ENCODE results near the gene HSD17B13.

HSD17B13 gene

GRCh38 chr4:87268411-87268810 lies 54.3 kb downstream of the HSD17B13 start:
- DNase-seq (ENCODE audit: low read depth in 4 of 4, low spot score in 1 of 4): no peak

GRCh38 chr4:87266986-87267385 lies 55.7 kb downstream of the HSD17B13 start:
- no peak for DNase-seq (ENCODE audit: low read depth in 4 of 4, low spot score in 1 of 4)

- DNase-seq (ENCODE audit: low read depth in 4 of 4, low spot score in 1 of 4): no peak
These were observed 59.8 kb downstream of the HSD17B13 start for GRCh38 chr4:87262886-87263285.

- DNase-seq (ENCODE audit: low read depth in 4 of 4, low spot score in 1 of 4): no peak
These were observed 62.2 kb downstream of the HSD17B13 start for GRCh38 chr4:87260477-87260876.

DNA sequence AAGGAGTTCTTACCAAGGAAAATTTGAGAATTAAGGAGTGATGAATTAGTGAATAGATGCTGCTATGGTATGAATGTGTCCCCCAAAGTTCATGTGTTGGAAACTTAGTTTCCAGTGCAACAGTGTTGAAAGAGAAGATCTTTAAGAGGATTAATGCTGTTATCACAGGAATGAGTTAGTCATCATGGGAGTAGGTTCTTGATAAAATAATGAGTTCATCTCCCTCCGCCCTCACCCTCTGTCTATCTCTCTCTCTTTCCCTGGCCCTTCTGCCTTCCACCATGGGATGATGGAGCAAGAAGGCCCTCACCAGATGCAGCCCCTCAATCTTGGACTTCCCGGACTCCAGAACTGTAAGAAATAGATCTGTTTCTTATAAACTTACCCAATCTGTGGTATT lies 64.0 kb downstream of the HSD17B13 start:
- no peak for DNase-seq (ENCODE audit: low read depth in 4 of 4, low spot score in 1 of 4)

DNA sequence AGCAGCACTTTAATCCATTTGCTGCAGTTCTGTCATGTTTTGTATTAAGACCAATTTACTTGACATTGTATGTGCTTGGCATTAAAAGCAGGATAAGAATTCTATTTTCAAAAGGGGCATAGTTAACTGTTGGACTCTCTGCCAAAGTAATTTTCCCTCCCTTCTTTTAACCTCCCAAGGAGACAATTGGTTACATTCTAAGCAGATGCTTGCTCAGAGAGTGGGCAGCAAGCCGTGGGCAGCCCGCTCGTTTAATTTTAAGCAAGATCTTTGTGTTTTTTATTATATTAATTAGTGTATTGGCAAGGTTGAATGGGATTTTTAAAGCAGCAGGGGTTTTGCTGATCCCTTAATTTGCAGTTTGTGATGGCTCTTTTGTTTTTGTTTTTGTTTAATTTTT lies 65.2 kb downstream of the HSD17B13 start:
- DNase-seq (ENCODE audit: low read depth in 4 of 4, low spot score in 1 of 4): no peak

GRCh38 chr4:87255755-87256154 lies 66.9 kb downstream of the HSD17B13 start:
- DNase-seq (ENCODE audit: low read depth in 4 of 4, low spot score in 1 of 4): no peak

Data from stimulated activated CD4-positive, alpha-beta T cell treated with anti-CD3 and anti-CD28 coated beads, Interleukin-1b, Interleukin-23, amount 100 ng/mL, for 24 hours (primary cell).